AG04449 (cell line): ENCODE data around the gene RBP3.
A peak's percentile ranks its signal among the peaks of the same experiment; 100 is the strongest.

Source experiments
- CTCF ChIA-PET: fragments of 350-600 bp; formaldehyde crosslinking; extraction: SDS; loops from one replicate; lab custom pipeline; 2021; ENCODE audit warnings: antibody characterized with exemption; lab: Yijun Ruan, JAX
- POLR2A ChIA-PET: fragments of 400-600, 350-600 bp; formaldehyde crosslinking; extraction: SDS; loops from one replicate; lab custom pipeline; 2020; ENCODE audit warnings: antibody characterized with exemption, inconsistent platforms; lab: Yijun Ruan, JAX
- DNase-seq: peaks from one replicate; pipeline ENCODE4 v3.0.0-alpha.2; 2010; ENCODE audit warnings: low read depth, low spot score
- H3K4me3 ChIP-seq: 2 replicates; pipeline ENCODE4 v1.5.1; 2011; ENCODE audit warnings: low read depth, mild to moderate bottlenecking, control low read depth, low read length
- CTCF ChIP-seq: IDR thresholded peaks from one replicate; pipeline ENCODE4 v1.5.1; 2011; ENCODE audit warnings: mild to moderate bottlenecking, moderate library complexity, low read length, control low read depth, inconsistent platforms; ENCODE audit not compliant: insufficient read depth; ENCODE audit errors: missing control alignments

The RBP3 gene

GRCh38 chr10:47331954-47332353 lies 16.2 kb upstream of the RBP3 start:
- ChIA-PET POLR2A (no interaction called here), CTCF (interaction anchor here (0.6 to 2.1 kb wide), 5 partner anchors 9 to 337 kb away, joined by 3 to 6 read pairs (median 4); no protein-coding TSS in a partner anchor)
- TF ChIP-seq CTCF = no peak
- DNase-seq = no peak
- no peak overlapping the region for H3K4me3 ChIP-seq

GRCh38 chr10:47332371-47332770 lies 15.8 kb upstream of the RBP3 start:
- no peak overlapping the region for H3K4me3 ChIP-seq
- ChIA-PET POLR2A (no interaction called here), CTCF (interaction anchor here (0.6 to 2.1 kb wide), 5 partner anchors 9 to 337 kb away, joined by 3 to 6 read pairs (median 4); no protein-coding TSS in a partner anchor)
- no peak for DNase-seq
- TF ChIP-seq CTCF = no peak

GRCh38 chr10:47332946-47333345 lies 15.2 kb upstream of the RBP3 start:
- H3K4me3 ChIP-seq = no peak overlapping the region
- ChIA-PET CTCF (interaction anchor here (0.9 to 2.1 kb wide), 5 partner anchors 8 to 338 kb away, joined by 3 to 6 read pairs (median 3); no protein-coding TSS in a partner anchor), POLR2A (no interaction called here)
- peak; percentile 17 for DNase-seq
- no peak for TF ChIP-seq CTCF

GRCh38 chr10:47333532-47333931 lies 14.6 kb upstream of the RBP3 start:
- H3K4me3 ChIP-seq = no peak overlapping the region
- CTCF ChIA-PET = interaction anchor here (0.9 to 1.6 kb wide), 3 partner anchors 10 to 309 kb away, joined by 3 read pairs; no protein-coding TSS in a partner anchor
- no peak for DNase-seq
- no peak for TF ChIP-seq CTCF
- POLR2A ChIA-PET = no interaction called here

- DNase-seq = no peak
- H3K4me3 ChIP-seq = no peak overlapping the region
- TF ChIP-seq CTCF = no peak
- ChIA-PET POLR2A (no interaction called here), CTCF (no interaction called here)
Observed at GRCh38 chr10:47334466-47335295, 13.5 kb upstream of the RBP3 start.

GRCh38 chr10:47335906-47336305 lies 12.3 kb upstream of the RBP3 start:
- H3K4me3 ChIP-seq = no peak overlapping the region
- ChIA-PET CTCF (no interaction called here), POLR2A (no interaction called here)
- no peak for DNase-seq
- TF ChIP-seq CTCF = no peak
